ENCODE data around the gene NHERF1.

The NHERF1 gene

DNA sequence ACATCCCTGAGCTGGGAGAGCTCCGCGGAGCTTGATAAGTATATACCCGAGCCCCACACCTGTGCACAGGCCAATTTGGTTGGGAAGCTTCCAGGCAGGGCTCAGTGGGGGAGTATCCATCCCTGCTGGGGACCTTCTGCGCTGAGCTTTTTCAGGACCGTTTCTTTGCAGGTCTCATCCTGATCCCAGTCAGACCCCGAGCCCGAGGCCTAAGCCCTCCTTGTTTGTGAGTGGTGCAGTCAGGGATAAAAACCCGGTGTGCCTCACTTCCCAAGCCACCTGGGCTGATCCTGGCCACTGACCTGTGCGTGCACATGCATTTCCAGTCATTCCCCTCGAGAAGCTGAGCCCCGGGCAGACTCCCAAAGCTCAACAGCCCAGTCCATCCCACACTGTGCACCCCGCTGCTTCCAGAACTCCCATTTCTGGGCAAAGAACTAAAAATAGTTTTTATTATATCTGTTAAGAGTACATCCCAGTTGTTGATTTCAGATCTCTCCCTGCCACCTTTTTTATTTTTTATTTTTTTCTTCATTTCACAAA is 55.0 kb downstream of the NHERF1 start:
- TF ChIP-seq, protein P1, sequence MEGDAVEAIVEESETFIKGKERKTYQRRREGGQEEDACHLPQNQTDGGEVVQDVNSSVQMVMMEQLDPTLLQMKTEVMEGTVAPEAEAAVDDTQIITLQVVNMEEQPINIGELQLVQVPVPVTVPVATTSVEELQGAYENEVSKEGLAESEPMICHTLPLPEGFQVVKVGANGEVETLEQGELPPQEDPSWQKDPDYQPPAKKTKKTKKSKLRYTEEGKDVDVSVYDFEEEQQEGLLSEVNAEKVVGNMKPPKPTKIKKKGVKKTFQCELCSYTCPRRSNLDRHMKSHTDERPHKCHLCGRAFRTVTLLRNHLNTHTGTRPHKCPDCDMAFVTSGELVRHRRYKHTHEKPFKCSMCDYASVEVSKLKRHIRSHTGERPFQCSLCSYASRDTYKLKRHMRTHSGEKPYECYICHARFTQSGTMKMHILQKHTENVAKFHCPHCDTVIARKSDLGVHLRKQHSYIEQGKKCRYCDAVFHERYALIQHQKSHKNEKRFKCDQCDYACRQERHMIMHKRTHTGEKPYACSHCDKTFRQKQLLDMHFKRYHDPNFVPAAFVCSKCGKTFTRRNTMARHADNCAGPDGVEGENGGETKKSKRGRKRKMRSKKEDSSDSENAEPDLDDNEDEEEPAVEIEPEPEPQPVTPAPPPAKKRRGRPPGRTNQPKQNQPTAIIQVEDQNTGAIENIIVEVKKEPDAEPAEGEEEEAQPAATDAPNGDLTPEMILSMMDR (IDR thresholded peaks at IDR 0.05; ENCODE audit: control insufficient read depth, insufficient read depth, low read depth, low read length, missing control alignments), result no peak
- no peak overlapping the region for H3K4me3 ChIP-seq (ENCODE audit: control insufficient read depth, low read depth, low read length)
- DNase-seq (ENCODE audit: low read depth), result no peak

DNA sequence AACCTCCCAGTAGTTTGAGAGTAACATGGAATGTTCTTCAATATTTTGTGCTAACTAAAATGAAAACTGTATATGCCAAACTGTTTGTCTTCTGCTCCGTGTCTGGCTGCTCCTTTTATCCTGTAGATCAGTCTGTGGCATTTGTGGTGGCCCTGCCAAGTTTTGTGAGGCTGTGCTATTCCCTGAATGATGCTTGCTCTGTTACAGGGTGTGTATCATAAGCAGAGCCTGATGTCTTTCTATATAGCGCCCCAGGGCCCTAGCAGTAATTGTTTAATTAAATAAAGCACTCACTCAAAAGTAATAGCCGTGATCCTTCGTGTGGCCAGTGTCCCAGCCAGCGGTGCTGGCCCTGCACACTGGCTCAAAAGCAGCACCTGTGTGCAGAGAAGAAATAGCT is 55.5 kb downstream of the NHERF1 start:
- TF ChIP-seq, protein P1 (IDR thresholded peaks at IDR 0.05; ENCODE audit: control insufficient read depth, insufficient read depth, low read depth, low read length, missing control alignments), result no peak
- no peak overlapping the region for H3K4me3 ChIP-seq (ENCODE audit: control insufficient read depth, low read depth, low read length)
- DNase-seq (ENCODE audit: low read depth), result no peak

DNA sequence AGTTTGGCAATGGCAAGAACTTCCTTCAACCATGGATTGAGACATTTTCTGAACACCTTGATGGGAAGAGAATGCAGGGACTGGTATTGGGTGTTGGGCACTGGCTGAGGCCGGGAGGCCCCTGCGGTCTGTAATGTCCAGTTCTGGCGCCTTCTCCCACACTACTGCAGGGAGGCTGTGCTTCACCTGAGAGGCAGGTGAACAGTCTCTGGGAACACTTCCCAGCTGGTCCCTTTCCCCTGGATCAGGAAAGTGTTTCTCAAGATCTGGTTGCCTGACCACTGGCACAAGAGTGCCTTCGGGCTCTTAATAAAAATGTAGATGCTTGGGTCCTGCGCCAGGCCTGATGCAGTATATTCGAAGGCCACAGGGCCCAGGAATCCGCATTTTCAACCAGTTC is 56.3 kb downstream of the NHERF1 start:
- no peak for DNase-seq (ENCODE audit: low read depth)
- TF ChIP-seq, protein P1 (IDR thresholded peaks at IDR 0.05; ENCODE audit: control insufficient read depth, insufficient read depth, low read depth, low read length, missing control alignments), result no peak

DNA sequence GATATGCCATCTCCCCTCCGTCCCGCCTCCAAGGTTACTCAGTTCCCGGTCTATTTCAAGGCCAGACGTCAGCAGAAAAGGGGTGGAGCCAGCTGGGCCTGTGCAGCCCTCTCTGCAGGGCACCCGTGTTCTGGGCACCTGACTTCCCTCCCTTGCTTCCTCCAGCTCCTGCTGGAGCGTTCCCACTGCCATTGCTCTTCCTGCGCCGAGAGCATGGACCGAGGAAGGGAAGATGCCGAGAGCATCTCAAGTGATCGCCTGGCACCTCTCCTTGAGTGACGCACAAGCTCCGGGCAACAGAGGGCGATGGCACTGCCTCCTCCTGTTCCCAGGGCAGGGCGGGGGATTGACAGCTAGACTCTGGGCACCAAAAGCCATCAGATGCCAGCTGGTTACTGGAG is 57.2 kb downstream of the NHERF1 start:
- TF ChIP-seq, protein P1 (IDR thresholded peaks at IDR 0.05; ENCODE audit: control insufficient read depth, insufficient read depth, low read depth, low read length, missing control alignments), result no peak
- no peak overlapping the region for H3K4me3 ChIP-seq (ENCODE audit: control insufficient read depth, low read depth, low read length)

More for the DNA sequence above, 56.3 kb downstream of the NHERF1 start:
- no peak overlapping the region for H3K4me3 ChIP-seq (ENCODE audit: control insufficient read depth, low read depth, low read length)

DNA sequence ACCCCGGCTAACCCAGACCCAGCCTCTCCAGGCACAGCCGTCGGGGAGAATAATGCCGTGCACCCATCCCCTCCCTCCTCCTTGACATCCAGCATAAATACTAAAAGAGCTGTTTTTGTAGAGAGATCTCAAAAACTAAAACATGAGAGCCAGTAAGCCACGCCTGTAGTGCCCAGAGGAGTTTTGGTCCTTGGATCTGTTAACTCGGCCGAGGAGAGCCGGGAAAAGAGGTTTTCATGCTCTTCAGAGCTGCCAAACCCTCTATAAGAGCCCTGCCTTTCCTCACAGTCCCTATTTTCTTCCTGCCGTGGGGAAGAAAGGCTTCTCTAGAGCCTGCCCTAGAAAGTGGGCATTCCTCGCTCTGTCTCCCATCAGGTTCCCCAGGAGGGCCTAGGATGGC is 57.9 kb downstream of the NHERF1 start:
- TF ChIP-seq, protein P1 (IDR thresholded peaks at IDR 0.05; ENCODE audit: control insufficient read depth, insufficient read depth, low read depth, low read length, missing control alignments), result no peak
- no peak for DNase-seq (ENCODE audit: low read depth)
- H3K4me3 ChIP-seq (ENCODE audit: control insufficient read depth, low read depth, low read length), result no peak overlapping the region

More for the DNA sequence above, 57.2 kb downstream of the NHERF1 start:
- no peak for DNase-seq (ENCODE audit: low read depth)

DNA sequence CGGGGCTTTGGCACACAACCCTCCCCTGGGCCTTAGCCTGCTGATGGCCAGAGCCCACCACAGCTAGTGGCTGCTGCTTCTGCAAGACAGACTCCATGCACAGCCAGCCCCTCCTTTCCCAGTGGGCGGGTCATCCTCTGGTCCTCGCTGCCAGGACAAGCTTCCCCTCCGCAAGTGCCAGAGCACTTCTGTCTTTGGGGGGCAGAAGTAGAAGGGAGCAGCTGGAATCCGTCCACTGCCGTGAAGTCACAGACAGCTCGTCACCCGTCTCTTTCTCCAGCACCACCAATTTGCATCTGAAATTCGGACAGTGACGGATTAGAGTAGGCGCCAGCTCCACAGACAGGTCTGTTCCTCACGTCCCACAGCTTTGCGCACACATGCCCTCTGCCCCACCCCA is 59.0 kb downstream of the NHERF1 start:
- TF ChIP-seq, protein P1 (IDR thresholded peaks at IDR 0.05; ENCODE audit: control insufficient read depth, insufficient read depth, low read depth, low read length, missing control alignments), result no peak
- DNase-seq (ENCODE audit: low read depth), result no peak
- no peak overlapping the region for H3K4me3 ChIP-seq (ENCODE audit: control insufficient read depth, low read depth, low read length)

DNA sequence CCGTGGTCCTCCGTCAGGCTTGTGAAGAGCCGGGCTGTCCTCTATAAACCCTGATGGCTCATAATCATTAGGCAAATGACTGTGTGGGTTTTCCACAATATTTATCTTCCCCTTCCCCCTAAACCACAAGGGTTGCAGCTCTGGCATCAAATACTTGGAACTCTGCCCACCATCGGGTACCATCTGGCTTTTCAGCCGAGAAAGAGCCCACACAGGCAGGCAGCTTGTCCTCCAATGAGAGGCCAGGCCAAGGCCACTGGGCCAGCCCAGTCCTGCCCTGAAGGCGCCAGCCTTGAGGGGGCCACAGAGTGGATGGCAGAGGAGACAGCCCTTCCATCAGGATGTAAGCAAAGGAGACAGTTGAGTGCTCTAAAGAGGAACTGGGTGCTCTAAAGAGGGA is 59.5 kb downstream of the NHERF1 start:
- no peak for DNase-seq (ENCODE audit: low read depth)
- H3K4me3 ChIP-seq (ENCODE audit: control insufficient read depth, low read depth, low read length), result no peak overlapping the region
- TF ChIP-seq, protein P1 (IDR thresholded peaks at IDR 0.05; ENCODE audit: control insufficient read depth, insufficient read depth, low read depth, low read length, missing control alignments), result no peak
